ACC112 (cell line): ENCODE data around the gene EPHB1.

Experiments
- H2AFZ ChIP-seq: fragments of 200-600 bp; sonication (generic); one replicate; pipeline ENCODE4 v1.6.0; 2017; ENCODE audit warnings: antibody characterized with exemption, low read length; ENCODE audit not compliant: unreplicated experiment
- H3K27ac ChIP-seq: fragments of 200-600 bp; sonication (generic); 2 replicates; pipeline ENCODE4 v1.5.1; 2014; ENCODE audit warnings: low read depth, mild to moderate bottlenecking, antibody characterized with exemption, low read length, moderate library complexity
- H3K27me3 ChIP-seq: fragments of 200-600 bp; sonication (generic); 2 replicates; pipeline ENCODE4 v1.6.1; 2014; ENCODE audit warnings: mild to moderate bottlenecking, antibody characterized with exemption, low read length, moderate library complexity, mixed read lengths; ENCODE audit not compliant: insufficient read depth
- H3K36me3 ChIP-seq: fragments of 200-600 bp; sonication (generic); 2 replicates; pipeline ENCODE4 v1.6.1; 2016; ENCODE audit warnings: mild to moderate bottlenecking, antibody characterized with exemption, low read length, moderate library complexity, mixed read lengths; ENCODE audit not compliant: insufficient read depth
- H3K4me1 ChIP-seq: fragments of 200-600 bp; sonication (generic); one replicate; pipeline ENCODE4 v1.6.1; 2016; ENCODE audit warnings: low read length, mixed read lengths; ENCODE audit not compliant: insufficient read depth, unreplicated experiment, control insufficient read depth
- H3K4me3 ChIP-seq: fragments of 200-600 bp; sonication (generic); 2 replicates; pipeline ENCODE4 v1.5.1; 2014; ENCODE audit warnings: mild to moderate bottlenecking, low read depth, low read length
- H3K79me2 ChIP-seq: fragments of 200-600 bp; sonication (generic); one replicate; pipeline ENCODE4 v1.6.0; 2016; ENCODE audit warnings: low read length; ENCODE audit not compliant: control insufficient read depth, unreplicated experiment, insufficient read depth

The EPHB1 gene

DNA sequence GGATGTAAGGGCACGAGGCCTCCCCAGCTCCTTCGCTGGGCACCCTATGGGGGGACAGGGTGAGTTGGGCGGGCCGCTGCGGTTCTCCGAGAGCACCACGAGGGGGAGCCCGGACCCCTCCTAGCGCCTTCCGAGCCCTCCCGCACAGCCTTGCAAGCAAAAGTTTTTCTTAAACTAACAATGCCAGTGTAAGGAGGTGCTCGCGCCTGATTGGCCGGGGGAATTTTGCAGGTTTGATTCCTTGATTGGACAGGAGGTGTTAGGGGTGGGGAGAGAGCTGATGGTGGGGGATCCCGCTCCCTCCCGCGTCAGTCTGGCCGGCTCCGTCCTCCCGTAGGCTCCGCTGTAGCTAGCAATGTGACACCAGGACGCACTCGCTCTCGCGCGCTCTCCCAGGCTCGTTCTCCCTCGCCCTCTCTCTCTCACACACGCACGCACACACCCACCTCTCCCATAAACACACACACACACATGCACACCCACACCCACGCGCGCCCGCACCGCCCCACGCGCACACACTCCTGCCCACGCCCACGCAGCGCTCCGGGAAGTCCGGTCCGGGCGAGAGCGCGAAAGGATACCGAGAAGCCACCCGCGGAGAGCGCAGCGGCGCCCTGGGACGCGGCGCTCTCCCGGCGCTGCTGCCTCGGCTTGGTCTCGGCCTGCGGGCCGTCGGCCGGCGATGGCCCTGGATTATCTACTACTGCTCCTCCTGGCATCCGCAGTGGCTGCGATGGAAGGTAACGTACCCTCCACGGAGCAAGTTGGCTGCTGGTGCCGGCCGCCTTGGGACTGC lies at the start of gene EPHB1:
TSS of gene EPHB1 (plus strand) at position 311 of the 796 bp plus-strand sequence.
- Histone ChIP-seq H3K4me1 (no peaks in the 10 kb centered on the region), H3K27ac (no peak within 1 kb of the TSS), H3K36me3 (no peaks in the 10 kb centered on the region), H3K27me3 (peaks cover 63% of the 10 kb centered on the region), H3K79me2 (no peaks in the 10 kb centered on the region), H2AFZ (no peak within 1 kb of the TSS), H3K4me3 (peak within 1 kb of the TSS; percentile 76)

DNA sequence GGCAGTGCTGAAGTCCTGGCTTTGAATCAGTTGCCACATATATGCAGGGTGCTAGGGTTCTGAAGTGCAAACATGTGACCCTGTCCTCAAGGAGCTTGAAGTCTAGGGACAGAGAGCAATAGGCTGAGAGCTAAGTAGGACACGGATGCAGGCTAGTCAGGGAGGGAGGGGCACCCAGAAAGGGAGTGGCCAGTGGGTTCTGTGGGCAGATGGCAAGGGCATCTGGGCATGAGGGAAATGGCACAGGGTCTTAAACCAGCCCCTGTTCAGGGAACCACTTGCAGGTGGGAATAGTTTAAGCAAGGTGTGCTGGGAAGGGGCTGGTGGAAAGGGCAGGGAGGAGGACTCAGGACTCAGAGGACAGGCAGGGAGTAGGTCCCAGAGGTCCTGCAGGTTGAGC lies 46.4 kb upstream of the EPHB1 start:
- Histone ChIP-seq H3K27ac (no peak overlapping the region), H3K36me3 (no peaks in the 10 kb centered on the region), H3K79me2 (no peaks in the 10 kb centered on the region), H3K4me3 (no peak overlapping the region), H3K4me1 (peaks cover 5% of the 10 kb centered on the region), H3K27me3 (no peaks in the 10 kb centered on the region), H2AFZ (no peak overlapping the region)

DNA sequence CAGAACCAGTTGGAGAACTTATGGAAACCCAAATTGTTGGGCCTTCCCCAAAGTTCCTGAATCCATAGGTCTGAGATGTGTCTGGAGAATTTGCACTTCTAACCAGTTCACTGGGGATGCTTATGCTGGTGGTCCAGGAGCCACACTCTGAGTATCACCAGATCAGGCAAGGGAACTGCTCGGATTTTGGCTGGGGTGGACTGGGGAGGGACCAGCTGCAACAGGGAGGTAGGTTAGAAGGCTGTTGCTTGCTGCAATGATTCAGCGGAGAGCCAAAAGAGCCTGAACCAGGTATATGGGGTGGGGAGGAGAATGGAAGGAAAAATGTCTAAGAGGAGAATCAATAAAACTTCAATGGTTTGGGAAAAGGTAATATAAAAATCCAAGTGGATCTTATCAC lies 45.9 kb upstream of the EPHB1 start:
- Histone ChIP-seq H3K36me3 (no peaks in the 10 kb centered on the region), H2AFZ (no peak overlapping the region), H3K27me3 (no peaks in the 10 kb centered on the region), H3K79me2 (no peaks in the 10 kb centered on the region), H3K27ac (no peak overlapping the region), H3K4me3 (no peak overlapping the region), H3K4me1 (peaks cover 5% of the 10 kb centered on the region)

DNA sequence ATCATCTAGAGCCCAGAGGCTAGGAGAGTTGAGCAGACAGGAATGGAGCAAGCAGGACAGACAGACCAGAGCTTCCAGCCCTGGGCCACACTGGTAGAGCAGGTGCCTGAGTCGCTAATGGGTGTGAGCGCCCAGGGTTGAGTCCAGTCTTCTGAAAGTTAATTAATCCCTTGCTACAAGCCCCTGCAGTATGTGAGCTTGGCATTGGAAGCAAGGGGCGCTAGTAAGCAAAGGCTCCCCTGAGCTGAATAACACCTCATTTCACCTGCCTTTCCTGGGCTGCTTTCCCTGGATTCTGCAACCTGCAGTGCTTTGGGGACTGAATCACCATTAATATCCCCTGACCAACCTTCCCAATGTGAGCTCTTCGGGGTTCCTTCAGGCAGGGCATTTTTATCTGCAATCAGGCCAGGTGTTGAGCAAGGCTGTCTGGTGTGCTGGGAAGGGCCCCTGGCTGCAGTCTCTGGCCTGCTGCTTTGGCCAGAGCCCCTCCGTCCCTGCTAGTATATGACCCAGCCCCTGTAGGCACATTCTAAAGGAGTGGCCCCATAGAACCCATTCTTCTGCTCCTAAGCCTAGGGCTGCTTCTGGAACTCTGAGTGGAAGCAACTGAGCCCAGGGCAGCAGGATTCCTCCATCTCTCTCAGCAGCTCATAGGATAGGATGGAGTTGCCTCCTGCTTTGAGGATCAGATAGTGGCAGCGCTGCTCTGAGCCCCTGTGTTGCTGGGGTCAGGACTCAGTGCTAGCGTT lies 45.1 kb upstream of the EPHB1 start:
- Histone ChIP-seq H3K36me3 (no peaks in the 10 kb centered on the region), H3K79me2 (no peaks in the 10 kb centered on the region), H2AFZ (no peak overlapping the region), H3K4me1 (peaks cover 5% of the 10 kb centered on the region), H3K27ac (no peak overlapping the region), H3K4me3 (no peak overlapping the region), H3K27me3 (no peaks in the 10 kb centered on the region)

DNA sequence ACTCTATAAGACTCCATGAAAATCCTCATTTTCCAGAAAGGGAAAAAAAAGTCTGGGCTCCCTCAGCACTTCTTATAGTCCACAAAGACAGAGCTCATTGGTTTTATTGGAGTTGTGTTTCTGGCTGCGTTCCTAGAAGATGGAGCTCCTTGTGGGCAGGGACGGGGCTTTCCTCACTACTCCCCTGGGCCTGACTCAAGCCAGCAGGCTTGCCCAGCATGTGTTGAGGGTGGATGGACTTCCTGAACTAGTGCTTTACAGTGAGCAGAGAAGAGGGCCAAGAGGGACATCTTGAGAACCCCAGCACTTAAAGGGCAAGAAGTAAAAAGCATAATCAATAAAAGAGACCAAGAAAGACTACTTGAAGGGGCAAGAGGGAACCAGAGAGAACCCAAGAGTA lies 43.2 kb upstream of the EPHB1 start:
- Histone ChIP-seq H3K36me3 (no peaks in the 10 kb centered on the region), H3K4me1 (peaks cover 5% of the 10 kb centered on the region), H2AFZ (no peak overlapping the region), H3K79me2 (no peaks in the 10 kb centered on the region), H3K4me3 (no peak overlapping the region), H3K27ac (no peak overlapping the region), H3K27me3 (peaks cover 9% of the 10 kb centered on the region; the same call in 1 of the 2 replicates)

DNA sequence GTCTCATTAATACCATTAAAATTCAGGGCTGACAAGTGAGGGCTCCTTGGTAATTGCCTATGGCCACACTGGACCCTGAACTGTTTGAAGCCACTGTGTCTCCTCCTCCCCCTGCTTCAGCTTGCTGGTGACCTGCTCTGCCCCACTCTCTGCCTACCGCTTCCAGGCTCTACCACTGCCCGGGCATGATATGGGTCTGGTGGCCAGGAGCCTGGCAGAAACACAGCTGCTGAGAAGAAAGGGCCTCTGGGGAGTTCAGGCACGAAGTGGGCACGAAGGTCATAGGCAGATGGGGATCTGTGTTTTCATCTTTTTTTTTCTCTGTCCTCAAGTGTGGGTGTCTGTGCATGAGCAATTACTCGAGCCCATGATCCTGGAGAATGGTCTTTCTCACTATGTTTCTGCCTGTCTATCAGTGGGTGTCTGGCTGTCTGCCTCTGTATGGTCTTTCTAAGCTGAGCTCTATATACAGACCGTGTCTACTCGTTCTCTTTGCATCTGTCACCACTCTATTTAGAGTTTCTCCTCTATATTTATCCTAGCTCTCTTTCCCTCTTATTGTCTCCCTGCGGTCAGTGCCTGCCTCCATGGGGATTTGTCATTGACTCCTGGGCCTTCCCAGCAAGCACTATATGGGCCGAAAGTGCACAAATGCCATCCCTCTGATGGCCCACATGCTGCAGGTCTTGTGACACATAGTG lies 42.1 kb upstream of the EPHB1 start:
- Histone ChIP-seq H3K4me3 (no peak overlapping the region), H3K4me1 (peaks cover 5% of the 10 kb centered on the region), H3K27me3 (peaks cover 19% of the 10 kb centered on the region), H2AFZ (no peak overlapping the region), H3K36me3 (no peaks in the 10 kb centered on the region), H3K79me2 (no peaks in the 10 kb centered on the region), H3K27ac (no peak overlapping the region)

DNA sequence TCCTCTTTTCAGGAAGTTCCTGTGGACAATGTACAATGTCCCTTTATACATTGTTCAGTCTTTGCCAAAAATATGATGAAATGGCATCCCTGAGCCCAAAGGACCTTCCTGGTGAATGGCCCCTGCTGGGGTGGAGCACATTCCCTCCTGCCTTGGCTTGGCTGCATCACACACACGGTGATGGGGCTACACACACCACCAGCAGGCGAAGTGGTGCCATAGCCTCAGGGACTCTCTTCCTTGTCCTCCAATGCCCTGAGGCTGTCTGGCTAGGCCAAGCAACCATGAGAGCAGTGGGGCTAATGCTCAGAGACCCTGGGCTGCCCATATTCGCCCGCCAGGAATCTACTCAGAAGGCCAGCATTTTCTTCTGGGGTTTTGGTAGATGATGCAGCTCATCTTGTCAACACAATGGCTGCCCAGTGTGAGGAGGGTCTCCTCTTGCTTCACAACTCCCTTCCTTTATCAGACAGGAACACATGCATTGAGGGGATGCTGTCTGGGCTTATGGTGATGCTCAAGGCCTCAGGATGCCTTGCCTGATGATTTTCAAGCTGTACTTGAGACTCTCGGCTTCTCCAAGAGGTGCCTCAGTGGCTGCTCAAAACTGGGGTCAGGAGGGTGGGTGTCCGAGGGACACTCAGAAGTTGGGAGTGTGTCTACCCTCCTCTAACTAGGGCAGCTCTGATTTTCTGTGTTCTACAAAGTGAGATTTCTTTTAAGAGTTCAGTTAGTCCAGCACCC lies 40.9 kb upstream of the EPHB1 start:
- Histone ChIP-seq H3K27me3 (peaks cover 19% of the 10 kb centered on the region), H3K79me2 (no peaks in the 10 kb centered on the region), H3K27ac (no peak overlapping the region), H3K4me1 (peaks cover 5% of the 10 kb centered on the region), H3K36me3 (no peaks in the 10 kb centered on the region), H2AFZ (no peak overlapping the region), H3K4me3 (no peak overlapping the region)

DNA sequence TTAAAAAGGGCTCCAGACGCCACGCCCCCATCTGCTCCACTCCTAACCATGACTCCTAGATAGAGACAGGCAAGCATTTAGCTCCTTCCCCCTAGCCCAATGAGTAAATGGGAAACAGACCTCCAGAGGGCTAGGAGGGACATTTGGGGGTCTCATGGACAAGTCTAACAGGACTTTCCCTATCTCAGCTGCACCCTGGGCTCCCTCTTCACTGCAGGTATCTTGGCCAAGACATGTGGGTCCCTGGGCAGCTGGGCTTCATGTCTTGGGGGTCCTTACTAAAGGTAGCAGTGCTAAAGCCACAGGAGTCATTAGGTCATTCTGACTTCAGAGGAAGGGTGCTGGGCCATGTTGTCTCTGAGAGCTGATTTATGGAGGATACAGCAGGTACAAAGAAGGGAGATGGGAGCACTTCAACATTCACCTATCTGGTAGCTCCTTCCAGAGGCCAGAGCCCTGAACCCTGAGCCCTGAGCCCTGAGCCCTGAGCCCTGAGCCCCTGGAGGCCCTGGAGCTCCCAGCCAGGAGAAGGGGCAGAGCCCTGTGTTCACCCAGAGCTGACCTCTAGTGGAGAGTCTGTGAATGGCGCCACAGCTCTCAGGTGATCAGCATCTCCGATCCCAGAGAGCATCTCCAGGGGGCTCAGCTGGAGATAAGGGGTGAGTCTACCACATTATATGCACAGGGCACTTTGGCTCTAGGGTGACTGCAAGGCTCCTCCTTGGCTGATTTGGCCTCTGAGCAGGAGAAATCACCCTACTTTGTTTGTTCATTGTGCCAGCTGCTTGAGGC lies 40.1 kb upstream of the EPHB1 start:
- Histone ChIP-seq H3K4me1 (peaks cover 5% of the 10 kb centered on the region), H3K79me2 (no peaks in the 10 kb centered on the region), H3K4me3 (no peak overlapping the region), H3K27me3 (peaks cover 19% of the 10 kb centered on the region), H3K36me3 (no peaks in the 10 kb centered on the region), H3K27ac (no peak overlapping the region), H2AFZ (no peak overlapping the region)

DNA sequence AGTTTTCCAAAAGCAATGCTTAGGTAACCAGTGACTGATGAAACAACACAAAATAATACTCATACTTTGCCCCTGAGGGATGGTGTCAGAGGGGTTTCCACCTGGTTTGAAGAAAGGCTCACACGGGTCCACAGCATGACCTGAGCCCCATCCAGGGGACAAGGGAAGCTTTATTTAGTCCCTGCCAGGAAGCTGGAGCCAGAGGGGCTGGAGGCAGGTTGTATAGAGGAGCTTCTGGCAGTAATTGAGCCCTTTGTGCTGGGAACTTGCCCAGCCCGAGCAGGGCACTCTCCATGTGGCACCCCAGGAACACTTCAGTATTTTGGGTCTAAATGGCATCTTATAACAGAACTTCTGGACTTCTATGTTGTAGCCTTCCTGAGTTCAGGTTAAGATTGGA lies 39.2 kb upstream of the EPHB1 start:
- H3K27ac ChIP-seq, result no peak overlapping the region
- peaks cover 5% of the 10 kb centered on the region for H3K4me1 ChIP-seq
- H3K4me3 ChIP-seq, result no peak overlapping the region
- peaks cover 19% of the 10 kb centered on the region for H3K27me3 ChIP-seq
- no peaks in the 10 kb centered on the region for H3K79me2 ChIP-seq
- H3K36me3 ChIP-seq, result no peaks in the 10 kb centered on the region
- H2AFZ ChIP-seq, result no peak overlapping the region
